Activated CD4-positive, alpha-beta T cell treated with anti-CD3 and anti-CD28 coated beads, Interleukin-2, amount 50 U/mL, for 4 hours (primary cell): ENCODE measurements around the gene SUPT3H.
"Not testable (repeated sequence)": the region's sequence is repeated elsewhere in the genome, so short reads cannot be mapped to it uniquely, and the experiment has no call there.

ENCODE experiments used
- DNase-seq, 2 experiments: peaks; one replicate each; pipeline ENCODE4 v3.0.0-alpha.2; 2020

Gene SUPT3H

DNA sequence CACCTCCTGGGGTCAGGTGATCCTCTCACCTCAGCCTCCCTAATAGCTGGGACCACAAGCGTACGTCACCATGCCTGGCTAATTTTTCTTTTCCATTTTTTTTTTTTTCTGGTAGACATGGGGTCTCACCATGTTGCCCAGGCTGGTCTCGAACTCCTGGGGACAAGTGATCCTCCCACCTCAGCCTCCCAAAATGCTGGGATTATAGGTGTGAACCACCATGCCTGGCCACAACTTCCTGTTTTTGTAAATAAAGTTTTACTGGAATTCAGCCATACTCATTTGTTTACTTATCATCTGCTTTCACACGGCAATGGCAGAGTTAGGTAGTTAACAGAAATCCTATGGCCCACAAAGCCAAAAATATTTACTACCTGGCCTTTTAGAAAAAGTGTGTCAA is 57.4 kb downstream of the SUPT3H start:
- no peak for DNase-seq

DNA sequence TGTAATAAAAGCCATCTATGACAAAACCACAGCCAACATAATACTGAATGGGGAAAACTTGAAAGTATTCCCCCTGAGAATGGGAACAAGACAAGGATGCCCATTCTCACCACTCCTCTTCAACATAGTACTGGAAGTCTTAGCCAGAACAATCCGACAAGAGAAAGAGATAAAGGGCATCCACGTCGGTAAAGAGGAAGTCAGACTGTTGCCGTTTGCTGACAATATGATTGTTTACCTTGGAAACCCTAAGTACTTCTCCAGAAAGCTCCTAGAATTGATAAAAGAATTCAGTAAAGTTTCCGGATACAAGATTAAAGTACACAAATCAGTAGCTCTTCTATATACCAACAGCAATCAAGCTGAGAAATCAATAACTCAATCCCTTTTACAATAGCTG is 63.6 kb downstream of the SUPT3H start:
- DNase-seq, result no peak

DNA sequence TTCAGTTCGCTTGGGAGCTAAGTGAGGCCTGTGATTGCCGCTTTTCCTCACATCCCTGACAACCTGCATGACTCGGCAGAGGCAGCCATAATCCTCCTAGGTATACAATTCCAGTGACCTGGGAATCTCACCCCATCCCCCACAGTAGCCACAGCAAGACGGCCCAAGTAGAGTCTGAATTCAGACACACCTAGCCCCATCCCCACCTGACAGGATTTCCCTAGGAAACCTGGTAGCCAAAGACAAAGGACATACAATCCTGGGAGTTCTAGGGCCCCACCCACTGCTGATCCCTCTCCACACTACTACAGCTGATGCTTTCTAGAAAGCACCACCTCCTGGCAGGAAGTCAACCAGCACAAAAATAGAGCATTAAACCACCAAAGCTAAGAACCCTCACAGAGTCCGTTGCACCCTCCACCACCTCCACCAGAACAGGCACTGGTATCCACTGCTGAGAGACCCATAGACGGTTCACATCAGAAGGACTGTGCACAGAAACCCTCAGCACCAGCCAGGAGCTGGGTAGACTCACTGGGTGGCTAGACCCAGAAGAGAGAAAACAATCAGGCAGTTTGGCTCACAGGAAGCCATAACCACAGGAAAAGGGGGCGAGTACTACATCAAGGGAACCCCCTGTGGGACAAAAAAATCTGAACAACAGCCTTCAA is 67.5 kb downstream of the SUPT3H start:
- DNase-seq, result no peak

DNA sequence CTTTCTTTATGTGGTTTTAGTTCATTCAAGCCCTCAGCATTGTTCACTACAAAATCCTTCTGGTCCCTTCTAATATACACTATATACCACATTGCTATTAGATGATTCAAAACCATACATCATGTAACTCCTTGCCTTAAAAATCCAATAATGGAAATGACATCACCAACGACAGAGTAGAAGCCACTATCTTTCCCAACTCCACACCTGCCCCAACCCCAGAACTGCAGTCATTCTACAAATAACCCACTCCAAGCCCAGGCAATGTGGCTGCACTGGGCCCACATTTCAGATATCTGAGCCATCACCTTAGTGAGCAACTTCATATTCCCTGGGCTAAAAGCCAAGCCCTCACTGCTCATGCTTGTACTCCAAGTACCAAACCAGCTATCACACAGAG is 72.2 kb downstream of the SUPT3H start:
- no peak for DNase-seq

DNA sequence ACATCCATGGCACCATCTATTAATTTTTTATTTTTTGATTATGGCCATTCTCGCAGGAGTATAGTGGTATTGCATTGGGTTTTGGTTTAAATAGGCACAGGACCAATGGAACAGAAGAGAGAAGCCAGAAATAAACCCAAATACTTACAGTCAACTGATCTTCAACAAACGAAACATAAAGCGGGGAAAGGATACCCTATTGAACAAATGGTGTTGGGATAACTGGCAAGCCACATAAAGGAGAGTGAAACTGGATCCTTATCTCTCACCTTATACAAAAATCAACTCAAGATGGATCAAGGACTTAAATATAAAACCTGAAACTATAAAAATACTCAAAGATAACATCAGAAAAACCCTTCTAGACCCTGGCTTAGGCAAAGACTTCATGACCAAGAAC is 74.9 kb downstream of the SUPT3H start:
- DNase-seq, result no peak

DNA sequence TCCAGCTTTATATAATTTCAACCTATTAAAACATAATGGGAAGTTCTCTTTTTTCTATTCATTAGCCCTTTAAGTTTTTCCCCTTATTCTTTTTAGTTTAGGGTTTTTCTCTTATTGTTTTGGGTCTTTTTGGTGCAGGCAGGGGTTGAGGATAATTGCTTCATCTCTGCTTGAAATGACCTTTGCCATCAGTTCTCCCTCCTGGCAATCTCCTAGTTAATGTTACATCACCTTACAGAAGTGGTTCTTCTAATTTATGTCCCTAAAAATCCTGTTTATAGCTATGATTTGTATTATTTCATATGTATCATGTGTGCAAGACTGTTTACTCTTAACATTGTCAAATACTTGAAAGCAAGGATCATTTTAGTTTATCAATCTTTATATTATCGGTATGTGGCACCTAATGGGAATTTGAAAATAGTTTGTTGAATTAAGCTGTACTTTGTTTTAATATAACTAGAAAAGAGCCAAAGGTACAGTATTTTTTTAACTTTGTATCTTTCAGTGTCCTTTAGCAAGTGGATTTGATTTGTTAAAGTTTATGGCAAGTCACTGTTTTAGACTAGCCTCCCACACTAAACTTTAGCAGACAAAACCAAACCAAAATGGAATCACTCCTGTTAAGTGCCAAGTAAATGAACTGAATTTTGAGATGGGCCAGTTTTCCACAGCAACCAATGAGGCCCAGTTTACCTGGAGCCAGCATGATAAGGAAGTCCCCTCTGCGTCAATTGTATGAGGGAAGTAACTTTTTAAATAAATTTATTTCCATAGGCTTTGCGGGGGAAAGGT is 76.2 kb downstream of the SUPT3H start:
- no peak for DNase-seq

DNA sequence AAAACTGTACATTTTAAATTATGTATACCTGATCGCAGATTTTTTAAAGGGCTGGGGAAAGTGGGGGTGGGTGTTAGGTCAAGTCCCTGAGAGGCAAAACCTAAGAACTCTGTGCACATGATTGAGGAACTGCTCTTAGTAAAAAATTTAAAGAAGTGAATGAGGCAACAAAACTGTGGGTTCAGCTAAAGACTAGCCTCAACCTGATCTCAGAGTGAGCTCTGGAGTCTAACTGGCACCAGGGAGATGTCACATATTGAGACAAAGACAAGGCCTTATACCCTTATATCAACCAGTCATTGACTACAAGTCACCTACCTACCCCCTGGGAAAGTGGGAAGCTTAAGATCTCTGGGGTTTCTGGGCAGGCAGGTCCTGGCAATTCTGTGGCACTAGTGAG is 77.0 kb downstream of the SUPT3H start:
- no peak for DNase-seq

DNA sequence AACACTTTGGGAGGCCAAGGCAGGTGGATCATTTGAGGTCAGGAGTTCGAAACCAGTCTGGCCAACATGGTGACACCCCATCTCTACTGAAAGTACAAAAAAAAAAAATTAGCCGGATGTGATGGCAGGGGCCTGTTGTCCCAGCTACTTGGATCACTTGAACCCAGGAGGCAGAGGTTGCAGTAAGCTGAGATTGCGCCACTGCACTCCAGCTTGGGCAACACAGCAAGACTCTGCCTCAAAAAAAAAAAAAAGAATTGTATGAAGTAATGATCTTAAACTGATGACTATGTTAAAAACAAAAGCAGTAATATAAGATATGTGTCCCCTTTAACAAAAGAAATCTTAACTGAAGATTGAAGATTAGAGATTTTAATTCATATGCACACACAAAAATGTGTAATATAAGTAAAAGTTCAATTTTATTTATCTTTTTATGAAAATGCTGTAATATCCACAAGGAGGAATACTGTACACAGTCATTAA is 78.6 kb downstream of the SUPT3H start:
- no peak for DNase-seq

DNA sequence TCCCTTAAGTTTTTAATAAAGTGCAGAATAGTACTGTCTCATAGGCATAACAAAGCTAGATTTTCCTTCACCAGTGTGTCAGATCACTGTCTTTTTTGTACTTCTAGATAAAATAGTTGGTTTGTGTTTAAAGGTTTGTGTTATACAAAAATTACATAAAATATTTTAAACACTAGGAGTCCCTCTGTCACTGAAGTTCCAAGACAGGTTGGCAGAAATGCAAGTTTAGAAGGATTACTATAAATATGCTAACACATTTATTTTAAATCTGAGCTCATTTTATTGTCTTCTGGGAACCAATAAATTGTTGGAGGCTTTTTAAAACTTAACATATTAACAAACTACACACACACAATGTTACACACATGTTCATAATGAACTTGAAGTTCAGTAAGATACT is 80.4 kb downstream of the SUPT3H start:
- DNase-seq, result no peak

DNA sequence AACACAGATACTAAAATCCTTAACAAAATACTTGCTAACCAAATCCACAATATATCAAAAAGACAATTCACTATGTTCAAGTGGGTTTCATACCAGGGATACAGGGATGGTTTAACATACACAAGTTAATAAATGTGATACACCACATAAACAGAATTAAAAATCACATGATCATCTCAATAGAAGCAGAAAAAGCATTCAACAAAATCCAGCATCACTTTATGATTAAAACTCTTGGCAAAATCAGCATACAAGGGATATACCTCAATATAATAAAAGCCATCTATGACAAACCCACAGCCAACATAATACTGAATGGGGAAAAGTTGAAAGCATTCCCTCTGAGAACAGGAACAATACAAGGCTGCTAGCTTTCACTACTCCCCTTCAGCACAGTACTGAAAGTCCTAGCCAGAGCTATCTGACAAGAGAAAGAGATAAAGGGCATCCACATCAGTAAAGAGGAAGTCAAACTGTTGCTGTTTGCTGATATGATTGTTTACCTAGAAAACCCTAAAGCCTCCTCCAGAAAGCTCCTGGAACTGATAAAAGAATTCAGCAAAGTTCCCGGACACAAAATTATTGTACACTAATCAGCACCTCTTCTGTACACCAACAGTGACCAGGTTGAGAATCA is 83.6 kb downstream of the SUPT3H start:
- not testable (repeated sequence) for DNase-seq

DNA sequence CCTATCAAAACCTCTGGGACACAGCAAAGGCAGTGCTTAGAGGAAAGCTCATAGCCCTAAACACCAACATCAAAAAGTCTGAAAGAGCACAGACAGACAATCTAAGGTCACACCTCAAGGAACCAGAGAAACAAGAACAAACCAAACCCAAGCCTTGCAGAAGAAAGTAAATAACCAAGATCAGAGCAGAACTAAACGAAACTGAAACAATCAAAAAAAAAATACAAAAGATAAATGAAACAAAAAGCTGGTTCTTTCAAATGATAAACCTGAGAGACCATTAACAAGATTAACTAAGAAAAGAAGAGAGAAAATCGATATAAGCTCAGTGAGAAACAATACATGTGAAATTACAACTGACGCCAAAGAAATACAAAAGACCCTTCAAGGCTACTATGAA is 84.4 kb downstream of the SUPT3H start:
- no peak for DNase-seq

DNA sequence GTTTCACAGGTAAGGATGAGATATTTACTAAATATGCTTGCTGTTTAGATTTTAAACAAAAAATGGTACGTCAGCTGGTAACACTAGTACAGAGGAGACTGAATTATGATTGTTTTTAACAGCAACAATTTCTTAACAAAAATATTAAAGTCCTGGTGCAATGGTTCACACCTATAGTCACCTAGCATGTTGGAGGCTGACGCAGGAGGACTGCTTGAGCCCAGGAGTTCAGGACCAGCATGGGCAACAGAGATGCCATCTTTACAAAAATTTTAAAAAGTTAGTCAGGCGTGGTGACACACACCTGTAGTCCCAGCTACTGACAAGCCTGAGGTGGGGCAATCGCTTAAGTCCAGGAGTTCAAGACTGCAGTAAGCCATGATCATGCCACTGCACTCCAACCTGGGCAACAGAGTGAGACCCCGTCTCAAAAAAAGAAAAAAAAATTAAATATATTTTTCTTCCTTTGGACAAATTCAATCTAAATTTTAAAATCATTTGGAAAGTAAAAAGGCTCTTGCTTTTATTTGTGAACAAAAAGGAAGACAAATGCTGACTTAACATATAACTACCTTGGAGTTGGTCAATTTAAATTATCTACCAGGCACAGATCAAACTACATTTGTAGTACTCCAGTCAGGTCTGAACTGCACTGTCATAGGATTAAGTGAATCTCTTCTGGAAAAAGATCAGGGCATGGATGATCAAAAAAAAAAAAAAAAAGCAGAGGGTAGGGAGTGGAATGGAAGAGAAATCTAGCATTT is 87.8 kb downstream of the SUPT3H start:
- DNase-seq, result no peak

DNA sequence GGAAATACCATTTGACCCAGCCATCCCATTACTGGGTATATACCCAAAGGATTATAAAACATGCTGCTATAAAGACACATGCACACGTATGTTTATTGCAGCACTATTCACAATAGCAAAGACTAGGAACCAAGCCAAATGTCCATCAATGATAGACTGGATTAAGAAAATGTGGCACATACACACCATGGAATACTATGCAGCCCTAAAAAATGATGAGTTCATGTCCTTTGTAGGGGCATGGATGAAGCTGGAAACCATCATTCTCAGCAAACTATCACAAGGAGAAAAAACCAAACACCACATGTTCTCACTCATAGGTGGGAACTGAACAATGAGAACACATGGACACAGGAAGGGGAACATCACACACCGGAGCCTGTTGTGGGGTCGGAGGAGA is 91.0 kb downstream of the SUPT3H start:
- not testable (repeated sequence) for DNase-seq

DNA sequence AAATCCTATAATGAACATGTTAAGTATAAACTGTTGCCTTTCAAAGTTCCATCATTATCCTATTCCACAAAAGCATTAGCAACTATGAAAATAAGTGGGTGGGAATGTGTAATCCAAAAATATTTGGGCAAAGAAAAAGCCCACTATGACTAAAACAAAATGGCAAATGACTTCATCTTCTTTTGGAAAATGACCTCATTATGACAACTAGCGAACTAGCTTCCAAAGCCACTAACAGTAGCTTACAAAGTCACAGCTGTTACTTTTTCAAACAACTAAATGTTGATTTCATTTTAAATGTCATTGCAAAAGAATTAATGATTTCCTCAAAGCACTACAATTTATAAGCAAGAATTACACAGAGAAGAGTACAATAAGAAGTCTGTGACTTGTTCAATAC is 99.4 kb downstream of the SUPT3H start:
- DNase-seq, result no peak

DNA sequence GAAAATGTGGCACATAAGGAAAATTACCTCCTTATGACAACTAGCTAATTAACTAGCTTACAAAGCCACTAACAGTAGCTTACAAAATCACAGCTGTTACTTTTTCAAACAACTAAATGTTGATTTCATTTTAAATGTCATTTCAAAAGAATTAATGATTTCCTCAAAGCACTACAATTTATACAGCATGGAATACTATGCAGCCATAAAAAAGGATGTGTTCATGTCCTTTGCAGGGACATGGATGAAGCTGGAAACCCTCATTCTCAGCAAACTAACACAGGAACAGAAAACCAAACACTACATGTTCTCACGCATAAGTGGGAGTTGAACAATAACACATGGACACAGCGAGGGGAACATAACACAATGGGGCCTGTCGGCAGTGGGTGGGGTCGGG is 100.0 kb downstream of the SUPT3H start:
- DNase-seq, result not testable (repeated sequence)

DNA sequence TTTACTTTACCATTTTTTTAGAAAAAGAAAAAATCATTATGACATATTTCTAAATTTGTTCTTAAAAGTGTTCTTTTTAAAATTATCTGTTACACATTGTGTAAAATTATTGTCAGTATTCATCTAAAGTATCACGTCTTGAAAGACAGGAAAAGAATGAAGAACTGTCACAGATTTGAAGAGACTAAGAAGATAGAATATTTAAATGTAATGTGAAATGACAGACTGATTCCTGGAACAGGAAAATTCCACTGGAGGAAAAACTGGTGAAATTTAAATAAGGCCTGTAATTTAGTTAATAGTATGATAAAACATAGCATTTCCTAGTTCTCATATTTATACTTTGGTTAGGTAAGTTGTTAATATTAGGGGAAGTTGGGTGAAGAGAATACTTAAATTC is 102.4 kb downstream of the SUPT3H start:
- no peak for DNase-seq

DNA sequence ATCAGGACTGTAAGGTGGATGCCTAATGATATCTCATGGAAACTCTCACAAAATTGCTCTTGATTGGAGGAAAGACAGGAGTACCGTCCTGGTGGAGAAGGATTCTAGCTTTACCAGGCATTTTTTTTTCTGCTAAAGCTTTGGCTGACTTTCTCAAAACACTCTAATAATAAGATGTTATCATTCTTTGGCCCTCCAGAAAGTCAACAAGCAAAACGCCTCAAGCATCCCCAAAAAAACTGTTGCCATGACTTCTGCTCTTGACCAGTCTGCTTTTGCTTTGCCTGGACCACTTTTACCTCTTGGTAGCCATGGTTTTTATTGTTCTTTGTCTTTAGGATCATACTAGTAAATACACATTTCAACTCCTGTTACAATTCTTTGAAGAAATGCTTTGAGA is 105.1 kb downstream of the SUPT3H start:
- no peak for DNase-seq

DNA sequence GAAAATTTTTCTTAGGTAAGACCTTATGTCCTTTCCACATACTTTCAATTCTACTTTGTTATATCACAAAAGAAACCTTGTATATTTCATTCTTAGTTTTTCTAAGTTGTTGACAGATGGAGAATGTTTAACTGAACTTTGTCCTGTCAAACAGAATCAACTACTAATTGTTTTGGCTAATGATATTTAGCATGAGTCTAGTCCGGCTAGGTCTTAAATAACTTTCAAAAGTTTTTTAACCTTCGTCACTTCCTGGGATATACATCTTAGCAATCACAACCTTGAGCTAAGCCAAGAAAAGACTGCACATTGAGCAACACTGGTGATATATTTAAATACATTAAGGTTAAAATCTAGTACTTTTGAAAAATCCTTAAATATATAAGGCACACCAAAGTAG is 112.5 kb downstream of the SUPT3H start:
- DNase-seq, result no peak

DNA sequence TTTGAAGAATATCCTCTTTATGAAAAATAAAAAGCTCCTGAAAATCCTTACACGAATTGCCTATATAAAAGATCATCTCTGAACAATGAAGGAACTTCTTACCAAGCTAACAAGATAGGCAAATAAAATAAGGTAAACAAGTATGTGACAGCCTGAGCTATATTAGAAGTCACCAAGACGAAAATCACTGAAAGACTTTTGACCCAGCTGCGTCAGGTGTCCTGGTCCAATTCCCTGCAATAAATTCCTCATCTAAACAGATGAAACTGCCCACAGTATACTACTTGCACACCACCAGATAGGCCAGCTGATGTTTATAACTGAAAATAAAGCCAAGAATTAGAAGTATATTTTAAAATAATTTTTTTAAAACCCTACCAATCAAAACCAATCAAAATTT is 117.0 kb downstream of the SUPT3H start:
- no peak for DNase-seq

DNA sequence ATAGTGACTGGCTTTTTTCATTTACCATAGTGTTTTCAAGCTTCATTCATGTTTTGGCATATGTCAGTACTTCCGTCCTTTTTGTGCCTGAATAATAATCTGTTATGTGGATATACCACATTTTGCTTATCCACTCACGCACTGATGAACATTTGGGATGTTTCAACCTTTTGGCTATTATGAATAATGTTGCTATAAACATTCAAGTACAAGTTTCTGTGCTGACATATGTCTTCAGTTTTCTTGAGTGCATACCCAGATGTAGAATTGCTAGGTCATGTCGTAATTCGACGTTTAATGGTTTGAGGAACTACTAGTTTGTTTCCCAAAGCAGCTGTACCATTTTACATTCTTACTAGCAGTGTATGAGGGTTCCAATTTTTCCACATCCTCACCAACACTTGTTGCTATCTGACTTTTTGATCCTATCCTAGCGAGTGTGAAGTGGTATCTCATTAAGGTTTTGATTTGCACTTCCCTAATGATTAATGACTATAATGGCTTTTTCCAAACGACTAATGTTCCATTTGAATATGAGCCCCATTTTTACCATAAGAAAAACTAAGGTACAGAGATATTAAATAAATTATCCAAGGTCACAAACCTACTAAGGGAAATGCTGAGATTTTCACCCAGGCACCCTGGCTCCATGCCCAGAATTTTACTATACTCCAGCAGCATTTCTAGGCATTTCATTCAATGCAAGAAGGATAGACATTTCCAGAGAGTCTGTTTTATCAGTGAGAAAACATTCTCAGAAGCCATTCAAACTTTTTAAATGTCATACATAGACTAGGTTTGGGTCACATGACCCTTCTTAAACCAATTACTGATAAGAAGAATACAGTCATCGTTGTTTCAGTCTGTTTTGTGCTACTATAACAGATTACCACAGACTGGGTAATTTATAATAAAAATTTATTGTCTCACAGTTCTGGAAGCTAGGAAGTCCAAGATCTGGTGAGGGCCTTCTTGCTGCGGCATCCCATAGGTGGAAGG is 120.7 kb downstream of the SUPT3H start:
- no peak for DNase-seq

DNA sequence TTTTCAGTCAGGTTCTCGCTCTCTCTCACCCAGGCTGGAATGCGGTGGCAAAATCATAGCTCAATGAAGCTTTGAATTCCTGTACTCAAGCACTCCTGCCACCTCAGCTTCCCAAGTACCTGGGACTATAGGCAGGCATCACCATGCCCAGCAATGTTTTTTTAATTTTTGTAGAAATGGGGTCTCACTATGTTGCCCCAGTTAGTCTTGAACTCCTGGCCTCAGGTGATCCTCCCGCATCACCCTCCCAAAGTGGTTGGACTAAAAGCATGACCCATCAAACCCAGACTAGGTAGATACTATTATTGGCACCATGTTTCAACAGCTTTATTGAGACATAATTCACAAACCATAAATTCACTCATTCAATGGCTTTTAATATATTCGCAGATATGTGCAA is 122.3 kb downstream of the SUPT3H start:
- DNase-seq, result no peak

DNA sequence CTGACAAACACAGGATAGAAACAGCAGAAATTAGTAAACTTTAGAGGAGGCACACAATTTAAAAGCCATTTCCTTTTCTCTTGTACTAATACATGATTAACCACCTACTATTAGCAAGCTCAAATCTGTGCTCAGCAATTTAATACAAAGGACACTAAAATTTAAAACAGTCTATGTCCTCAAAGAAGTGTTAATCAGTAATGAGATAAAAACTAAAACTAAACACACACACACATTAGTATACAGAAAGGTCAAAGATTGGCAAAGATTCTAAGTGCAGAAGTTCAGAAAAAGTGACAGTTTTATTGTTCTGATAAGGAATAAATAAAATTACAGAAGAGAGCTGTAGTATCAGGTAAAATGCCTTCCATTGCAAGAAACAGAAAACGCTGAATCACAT is 123.5 kb downstream of the SUPT3H start:
- DNase-seq, result no peak
